Thymus (tissue), 11 donors: Measurements from ENCODE around the gene ZNF121. TPM values are rescaled to one million over a fixed set of nuclear protein-coding genes. Genes with fewer than 3 reads are reported as not detected.
"Not testable (repeated sequence)": the region's sequence is repeated elsewhere in the genome, so short reads cannot be mapped to it uniquely, and the experiment has no call there.

Source experiments
- DNase-seq, 9 donors: peaks; one replicate each; pipeline ENCODE4 v3.0.0-alpha.2; 2013; ENCODE audit warnings: low spot score in 9 of 9, low read depth in 6 of 9, missing footprints in 1 of 9
- H3K27ac ChIP-seq, 2 donors: one replicate each; pipeline ENCODE4 v1.5.1; 2013; ENCODE audit warnings: control low read depth in 1 of 2, low read depth in 1 of 2, low read length in 1 of 2, mild to moderate bottlenecking in 1 of 2, moderate library complexity in 1 of 2
- H3K27me3 ChIP-seq, 2 donors: one replicate each; pipeline ENCODE4 v1.5.1; 2013; ENCODE audit warnings: low read length in 1 of 2; ENCODE audit not compliant: control insufficient read depth in 2 of 2, insufficient read depth in 1 of 2
- H3K36me3 ChIP-seq, 2 donors: one replicate each; pipeline ENCODE4 v1.5.1; 2013; ENCODE audit warnings: low read length in 1 of 2, mild to moderate bottlenecking in 1 of 2, moderate library complexity in 1 of 2; ENCODE audit not compliant: control insufficient read depth in 2 of 2, insufficient read depth in 2 of 2
- H3K4me1 ChIP-seq, 2 donors: one replicate each; pipeline ENCODE4 v1.5.1; 2013; ENCODE audit warnings: low read length in 2 of 2; ENCODE audit not compliant: control insufficient read depth in 2 of 2, insufficient read depth in 2 of 2
- H3K4me3 ChIP-seq, 2 donors: one replicate each; pipeline ENCODE4 v1.5.1; 2013; ENCODE audit warnings: low read length in 2 of 2, control low read depth in 1 of 2, mild to moderate bottlenecking in 1 of 2
- H3K9me3 ChIP-seq, 2 donors: one replicate each; pipeline ENCODE4 v1.5.1; 2013; ENCODE audit warnings: low read length in 1 of 2, mild to moderate bottlenecking in 1 of 2; ENCODE audit not compliant: control insufficient read depth in 2 of 2, insufficient read depth in 1 of 2
- WGBS: extraction: QIAGEN DNeasy Blood & Tissue Kit; methylation state at CpG from one replicate; pipeline ENCODE4 v1.1.7; 2013; 5-methylcytosine and 5-hydroxymethylcytosine counted together
- polyA plus RNA-seq: library from polyadenylated mRNA; stranded (reverse); fragments of 200-250 nt; gene quantifications from one replicate; pipeline ENCODE4 v1.2.3, GENCODE V29; 2013
- total RNA-seq: library from RNA; stranded (reverse); fragments of 120-200 nt; gene quantifications from one replicate; pipeline ENCODE4 v1.2.4, GENCODE V29; 2013
- donor health status: healthy.

Gene ZNF121
- total and polyA plus RNA-seq, 2 donors: 15.3 to 26.1 TPM

GRCh38 chr19:9541281-9541680 is 43.0 kb downstream of the ZNF121 start:
- not testable (repeated sequence) for H3K4me3 ChIP-seq, H3K27me3 ChIP-seq, H3K36me3 ChIP-seq, H3K27ac ChIP-seq, H3K4me1 ChIP-seq, DNase-seq
- 95% methylated on average over 12 of the region's 12 CpGs for WGBS
- H3K9me3 ChIP-seq: peaks cover 0 to 14% of the 10 kb centered on the region in 2 donors

- H3K27me3 ChIP-seq, H3K4me1 ChIP-seq, H3K27ac ChIP-seq, H3K4me3 ChIP-seq, DNase-seq: not testable (repeated sequence)
- Histone ChIP-seq H3K36me3 (peaks cover 12 to 14% of the 10 kb centered on the region in 2 donors), H3K9me3 (peaks cover 1 to 14% of the 10 kb centered on the region in 2 donors)
- WGBS: 93% methylated on average over 1 of the region's 1 CpG
Measured at GRCh38 chr19:9539921-9540320, 44.4 kb downstream of the ZNF121 start.

- not testable (repeated sequence) for H3K4me3 ChIP-seq, H3K4me1 ChIP-seq, DNase-seq, H3K27me3 ChIP-seq, H3K27ac ChIP-seq
- peaks cover 19% of the 10 kb centered on the region in 2 donors for H3K36me3 ChIP-seq
- peaks cover 3 to 14% of the 10 kb centered on the region in 2 donors for H3K9me3 ChIP-seq
- 95% methylated on average over 6 of the region's 6 CpGs for WGBS
Measured at GRCh38 chr19:9539201-9539600, 45.1 kb downstream of the ZNF121 start.

GRCh38 chr19:9538183-9539058 is 45.9 kb downstream of the ZNF121 start, which contains the start of gene ZNF426:
ZNF426 (minus strand) TSS chr19:9538645; CDS start chr19:9536232, 2,413 bp downstream.
- H3K36me3 ChIP-seq: peaks cover 25 to 27% of the 10 kb centered on the region in 2 donors
- peak within 1 kb of the TSS; percentile 77 to 99 for H3K4me3 ChIP-seq
- H3K27me3 ChIP-seq: no peaks in the 10 kb centered on the region
- H3K9me3 ChIP-seq: peaks cover 5 to 14% of the 10 kb centered on the region in 2 donors
- DNase-seq: peak; percentile 68 to 93 (median 77)
- 4% methylated on average over 49 of the region's 49 CpGs for WGBS
- peaks cover 0 to 3% of the 10 kb centered on the region in 2 donors for H3K4me1 ChIP-seq
- peak within 1 kb of the TSS; percentile 85 to 95 for H3K27ac ChIP-seq

GRCh38 chr19:9535934-9536333 is 48.4 kb downstream of the ZNF121 start:
- no peak overlapping the region for H3K27ac ChIP-seq
- H3K4me3 ChIP-seq: no peak overlapping the region
- 97% methylated on average over 4 of the region's 4 CpGs for WGBS
- H3K9me3 ChIP-seq: peaks cover 15 to 17% of the 10 kb centered on the region in 2 donors
- no peak for DNase-seq
- no peaks in the 10 kb centered on the region for H3K27me3 ChIP-seq
- H3K36me3 ChIP-seq: peaks cover 48 to 52% of the 10 kb centered on the region in 2 donors
- peaks cover 0 to 3% of the 10 kb centered on the region in 2 donors for H3K4me1 ChIP-seq

GRCh38 chr19:9531933-9532332 is 52.4 kb downstream of the ZNF121 start:
- no peaks in the 10 kb centered on the region for H3K27me3 ChIP-seq
- peaks cover 27 to 41% of the 10 kb centered on the region in 2 donors for H3K9me3 ChIP-seq
- H3K27ac ChIP-seq: no peak overlapping the region
- no peak overlapping the region for H3K4me3 ChIP-seq
- WGBS: 97% methylated on average over 4 of the region's 4 CpGs
- no peak for DNase-seq
- H3K4me1 ChIP-seq: no peaks in the 10 kb centered on the region
- peaks cover 77 to 87% of the 10 kb centered on the region in 2 donors for H3K36me3 ChIP-seq

- Histone ChIP-seq H3K36me3 (peaks cover 57 to 64% of the 10 kb centered on the region in 2 donors), H3K4me1 (no peaks in the 10 kb centered on the region), H3K4me3 (no peak overlapping the region), H3K27me3 (no peaks in the 10 kb centered on the region), H3K27ac (no peak overlapping the region), H3K9me3 (peaks cover 33 to 43% of the 10 kb centered on the region in 2 donors)
- WGBS: 98% methylated on average over 5 of the region's 5 CpGs
- DNase-seq: no peak
Measured at GRCh38 chr19:9528757-9529336, 55.5 kb downstream of the ZNF121 start.

- no peaks in the 10 kb centered on the region for H3K27me3 ChIP-seq
- no peak overlapping the region for H3K4me3 ChIP-seq
- WGBS: 97% methylated on average over 1 of the region's 1 CpG
- no peaks in the 10 kb centered on the region for H3K4me1 ChIP-seq
- H3K9me3 ChIP-seq: peaks cover 25 to 50% of the 10 kb centered on the region in 2 donors
- H3K27ac ChIP-seq: no peak overlapping the region
- peak in 1 of 9 donors; percentile 4 for DNase-seq
- H3K36me3 ChIP-seq: peaks cover 10 to 16% of the 10 kb centered on the region in 2 donors
Measured at GRCh38 chr19:9523885-9524474, 60.3 kb downstream of the ZNF121 start.
